Right atrium auricular region (tissue), 2 donors: ENCODE results near the gene RGPD8. TPM values are rescaled to one million over a fixed set of nuclear protein-coding genes. Genes with fewer than 3 reads are reported as not detected.

Experiments
- DNase-seq: peaks from one replicate; pipeline ENCODE4 v3.0.0-alpha.2; 2019; ENCODE audit warnings: low spot score
- H3K27ac ChIP-seq, 2 donors: fragments of 200-600 bp; sonication (generic); 1 replicate in 1 of 2; 2 replicates in 1 of 2; pipeline ENCODE4 v1.5.1; 2016 to 2019
- H3K27me3 ChIP-seq, 2 donors: fragments of 200-600 bp; sonication (generic); one replicate each; pipeline versions ENCODE4 v1.5.1 to v1.6.0; 2017 to 2019
- H3K36me3 ChIP-seq: fragments of 200-600 bp; sonication (generic); one replicate; pipeline ENCODE4 v1.5.1; 2016
- H3K4me1 ChIP-seq, 2 donors: fragments of 200-600 bp; sonication (generic); one replicate each; pipeline versions ENCODE4 v1.5.1 to v1.6.0; 2017 to 2019
- H3K4me3 ChIP-seq, 2 donors: fragments of 200-600 bp; sonication (generic); 1 replicate in 1 of 2; 2 replicates in 1 of 2; pipeline ENCODE4 v1.5.1; 2017 to 2019; ENCODE audit warnings: mild to moderate bottlenecking in 1 of 2, moderate library complexity in 1 of 2
- H3K9me3 ChIP-seq, 2 donors: fragments of 200-600 bp; sonication (generic); one replicate each; pipeline ENCODE4 v1.5.1; 2019
- CTCF ChIP-seq, 2 donors: fragments of 200-600 bp; sonication (generic); IDR thresholded peaks; one replicate each; pipeline ENCODE4 v1.5.1; 2019; ENCODE audit warnings: antibody characterized with exemption in 2 of 2
- total RNA-seq, 2 donors: library from RNA; depleted of rRNA; stranded (reverse); fragments of >200 nt; gene quantifications; one replicate each; pipeline ENCODE4 v1.1.0, GENCODE V29; 2016

The RGPD8 gene
- total RNA-seq, 2 donors from 2014 or later, result 8.3 to 8.7 TPM

GRCh38 chr2:112480530-112481049, 47.1 kb upstream of the RGPD8 start:
- Histone ChIP-seq H3K36me3 (no peaks in the 10 kb centered on the region), H3K27ac (peak overlapping the region in 1 of 2 donors; percentile 88)

GRCh38 chr2:112476434-112476833, 43.0 kb upstream of the RGPD8 start:
- no peak for TF ChIP-seq CTCF (IDR thresholded peaks at IDR 0.05)
- no peaks in the 10 kb centered on the region for H3K9me3 ChIP-seq
- no peak for DNase-seq
- H3K4me1 ChIP-seq, result peaks cover 0 to 7% of the 10 kb centered on the region in 2 donors
- H3K36me3 ChIP-seq, result no peaks in the 10 kb centered on the region
- no peak overlapping the region for H3K27ac ChIP-seq
- no peak overlapping the region for H3K4me3 ChIP-seq
- H3K27me3 ChIP-seq, result no peaks in the 10 kb centered on the region

More at GRCh38 chr2:112480530-112481049, 47.1 kb upstream of the RGPD8 start:
- Histone ChIP-seq H3K4me1 (peaks cover 0 to 26% of the 10 kb centered on the region in 2 donors), H3K9me3 (no peaks in the 10 kb centered on the region), H3K27me3 (no peaks in the 10 kb centered on the region), H3K4me3 (peak overlapping the region; percentile 80 to 87)
- no peak for TF ChIP-seq CTCF (IDR thresholded peaks at IDR 0.05)
- no peak for DNase-seq

GRCh38 chr2:112474844-112475486, 41.5 kb upstream of the RGPD8 start:
- Histone ChIP-seq H3K9me3 (no peaks in the 10 kb centered on the region), H3K36me3 (no peaks in the 10 kb centered on the region), H3K4me3 (no peak overlapping the region), H3K4me1 (no peaks in the 10 kb centered on the region), H3K27ac (no peak overlapping the region), H3K27me3 (no peaks in the 10 kb centered on the region)
- DNase-seq, result peak; percentile 40
- no peak for TF ChIP-seq CTCF (IDR thresholded peaks at IDR 0.05)

GRCh38 chr2:112472547-112473263, 39.3 kb upstream of the RGPD8 start:
- DNase-seq, result peak; percentile 13
- Histone ChIP-seq H3K4me1 (no peaks in the 10 kb centered on the region), H3K36me3 (no peaks in the 10 kb centered on the region), H3K4me3 (no peak overlapping the region), H3K9me3 (no peaks in the 10 kb centered on the region), H3K27me3 (no peaks in the 10 kb centered on the region), H3K27ac (no peak overlapping the region)
- no peak for TF ChIP-seq CTCF (IDR thresholded peaks at IDR 0.05)

GRCh38 chr2:112465382-112465781, 31.9 kb upstream of the RGPD8 start:
- H3K36me3 ChIP-seq, result no peaks in the 10 kb centered on the region
- no peak for TF ChIP-seq CTCF (IDR thresholded peaks at IDR 0.05)
- H3K4me3 ChIP-seq, result no peak overlapping the region
- no peak overlapping the region for H3K27ac ChIP-seq
- H3K27me3 ChIP-seq, result no peaks in the 10 kb centered on the region
- DNase-seq, result no peak
- H3K9me3 ChIP-seq, result no peaks in the 10 kb centered on the region
- H3K4me1 ChIP-seq, result no peaks in the 10 kb centered on the region
